ENCODE results near the gene AVEN.
"Not testable (repeated sequence)": the region's sequence is repeated elsewhere in the genome, so short reads cannot be mapped to it uniquely, and the experiment has no call there.

AVEN gene

DNA sequence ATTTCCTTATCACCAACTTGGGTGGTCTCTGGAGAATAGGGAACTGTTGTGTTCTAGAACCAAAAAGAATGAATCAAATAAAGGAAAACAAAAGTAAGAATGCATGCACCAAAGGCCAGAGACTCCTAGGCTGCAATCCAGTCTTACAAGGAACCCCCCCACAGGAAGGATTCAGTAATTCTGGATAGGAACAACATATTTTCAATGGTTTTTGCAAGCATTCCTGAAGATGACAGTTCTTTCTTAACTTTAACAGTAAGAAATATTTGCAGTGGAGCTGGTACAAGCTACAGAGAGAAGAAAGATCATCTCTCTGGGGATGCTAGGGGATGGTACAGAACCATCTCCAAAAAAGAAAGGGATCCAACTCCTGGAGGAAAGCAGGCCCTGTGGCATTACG is 186.9 kb downstream of the AVEN start:
- no peak for DNase-seq (ENCODE audit: low read depth in 2 of 2)

DNA sequence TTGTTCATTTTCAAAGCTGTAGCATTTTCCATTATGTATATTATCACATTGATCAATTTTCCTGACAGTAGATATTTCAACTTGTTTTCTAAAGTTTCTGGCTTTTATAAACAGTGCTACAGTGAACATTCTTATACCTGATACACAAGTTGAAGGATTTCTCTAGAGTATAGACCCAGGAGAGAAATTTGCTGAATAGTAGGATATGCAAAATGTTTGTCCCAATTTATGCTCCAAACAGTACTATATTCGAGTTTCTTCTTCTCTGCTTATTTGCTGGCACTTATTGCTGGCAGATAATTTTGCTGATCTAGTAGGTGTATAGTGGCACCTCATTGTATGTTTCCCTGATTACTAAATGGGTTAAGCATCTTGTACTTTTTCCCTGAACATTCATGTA is 187.9 kb downstream of the AVEN start:
- no peak for DNase-seq (ENCODE audit: low read depth in 2 of 2)

DNA sequence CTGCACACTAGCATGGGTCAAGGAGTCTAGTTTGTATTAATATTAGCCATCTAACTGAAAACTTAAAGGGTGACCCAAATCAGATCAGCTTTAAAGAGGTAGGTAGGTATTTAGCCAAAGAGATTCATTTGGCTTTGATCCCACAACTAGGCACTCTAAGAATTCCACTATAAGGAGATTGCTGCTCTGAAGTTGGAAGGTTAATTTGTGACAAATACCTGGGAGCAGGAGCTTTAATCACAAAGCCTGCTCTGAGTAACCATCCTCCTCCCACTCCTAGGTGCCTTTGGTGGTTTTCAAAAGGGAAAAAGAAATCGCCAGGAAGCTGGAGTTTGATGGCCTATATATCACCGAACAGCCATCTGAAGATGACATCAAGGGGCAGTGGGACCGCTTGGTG is 191.0 kb downstream of the AVEN start:
- no peak for DNase-seq (ENCODE audit: low read depth in 2 of 2)

DNA sequence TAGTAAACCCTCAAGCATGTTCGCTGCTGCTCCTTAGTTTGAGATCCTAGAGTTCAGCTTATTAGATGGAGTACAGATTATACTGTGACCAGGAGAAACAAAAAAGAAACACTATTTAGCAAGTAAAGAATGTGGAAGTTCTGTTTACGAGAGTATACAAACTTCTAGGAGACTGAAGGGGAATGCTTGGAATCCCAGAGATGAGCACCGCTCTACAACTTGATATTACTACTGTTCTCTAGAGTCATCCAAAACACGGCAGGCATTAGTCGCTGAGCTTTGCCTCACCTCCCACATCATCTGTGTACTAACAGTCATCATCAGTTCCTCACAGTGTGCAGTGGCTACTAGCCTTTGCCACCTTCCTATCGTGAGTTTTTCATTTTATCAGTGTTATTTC is 192.1 kb downstream of the AVEN start:
- no peak for DNase-seq (ENCODE audit: low read depth in 2 of 2)

DNA sequence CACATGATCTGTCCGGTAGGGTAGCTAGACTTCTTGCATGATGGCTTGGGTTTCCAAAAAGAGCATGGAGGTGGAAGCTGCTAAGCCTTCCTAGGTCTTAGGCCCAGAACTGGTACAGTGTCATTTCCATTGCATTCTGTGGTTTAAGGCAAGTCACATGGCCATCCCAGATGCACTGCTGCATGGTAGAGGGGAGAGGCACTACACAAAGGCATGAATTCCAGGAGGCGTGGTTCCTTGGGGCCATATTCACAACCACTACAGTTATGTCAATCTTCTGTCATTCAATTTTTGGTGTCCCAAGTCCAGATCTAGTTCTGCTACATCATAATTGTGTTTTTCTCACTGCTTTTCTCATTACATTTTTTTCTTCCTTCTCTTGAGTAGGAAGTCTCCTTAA is 192.9 kb downstream of the AVEN start:
- no peak for DNase-seq (ENCODE audit: low read depth in 2 of 2)

DNA sequence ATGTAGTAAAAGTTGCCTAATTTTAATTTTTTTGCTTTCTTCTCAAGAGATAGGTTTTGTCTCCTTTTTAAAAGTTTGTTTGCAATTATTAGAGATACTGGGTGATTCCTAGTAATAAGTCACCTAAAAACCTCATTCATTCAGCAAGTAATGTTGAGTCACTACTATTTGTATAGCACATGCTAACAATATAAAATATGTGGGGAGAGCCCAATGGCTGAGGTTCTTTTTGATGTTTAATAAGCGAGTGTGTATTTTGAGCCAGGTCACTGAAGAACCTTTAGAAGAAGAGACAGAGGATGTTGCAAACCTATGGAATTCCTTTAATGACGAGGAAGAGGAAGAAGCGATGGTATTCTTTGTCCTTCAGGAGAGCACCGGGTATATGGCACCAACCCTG is 194.4 kb downstream of the AVEN start:
- no peak for DNase-seq (ENCODE audit: low read depth in 2 of 2)

DNA sequence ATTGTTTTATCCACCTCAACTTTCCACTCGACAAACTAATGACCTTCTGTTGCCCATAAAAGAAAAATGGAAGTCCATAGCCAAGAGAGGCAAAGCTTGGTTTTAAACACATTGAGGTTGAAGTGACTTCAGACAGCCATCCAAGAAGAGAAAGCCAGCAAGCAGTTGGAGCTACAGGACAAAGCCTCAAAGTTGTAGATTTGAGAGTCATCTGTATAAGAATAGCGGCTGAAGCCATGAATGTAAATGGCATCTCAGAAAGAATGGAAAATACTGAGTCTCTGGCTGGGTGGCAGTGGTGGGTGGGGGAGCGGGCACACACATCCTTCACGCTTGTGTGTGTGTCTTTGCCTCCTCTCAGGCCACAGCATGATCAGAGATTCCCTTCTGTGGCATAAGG is 194.8 kb downstream of the AVEN start:
- no peak for DNase-seq (ENCODE audit: low read depth in 2 of 2)

DNA sequence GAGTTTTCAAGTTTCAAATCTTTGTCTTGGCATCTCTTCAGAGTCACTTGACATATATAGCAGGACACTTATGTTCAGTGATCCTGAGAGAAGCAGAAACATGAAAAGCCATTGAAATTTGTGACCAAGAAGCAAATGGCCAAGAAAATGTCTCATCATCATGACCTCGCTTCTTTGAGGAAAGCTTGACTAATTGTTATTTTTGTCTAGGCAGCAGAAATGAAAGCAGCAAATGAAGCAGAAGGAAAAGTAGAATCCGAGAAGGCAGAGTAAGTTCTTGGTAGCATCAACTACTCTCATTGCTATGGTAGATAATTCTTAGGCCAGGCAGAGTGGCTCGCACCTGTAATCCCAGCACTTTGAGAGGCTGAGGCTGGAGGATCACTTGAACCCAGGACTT is 198.4 kb downstream of the AVEN start:
- DNase-seq (ENCODE audit: low read depth in 2 of 2) = no peak

DNA sequence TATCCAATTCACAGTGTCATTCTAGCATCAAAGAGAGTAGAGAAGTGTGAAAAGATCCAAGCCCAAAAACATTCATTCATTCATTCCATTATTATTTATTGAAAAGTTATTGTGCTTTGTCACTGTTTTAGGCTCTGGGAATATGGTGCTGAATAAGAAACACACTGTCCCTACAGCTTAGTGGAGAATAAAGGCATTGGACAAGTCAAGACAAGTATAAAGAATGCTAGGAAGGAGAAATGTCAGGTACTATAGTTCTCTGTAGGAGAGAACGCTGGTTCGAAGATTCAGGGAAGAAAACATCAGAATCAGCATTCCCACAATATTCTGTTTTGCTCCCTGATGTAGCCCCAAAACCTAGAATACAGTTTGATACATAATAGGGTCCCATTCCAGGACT is 199.5 kb downstream of the AVEN start:
- no peak for DNase-seq (ENCODE audit: low read depth in 2 of 2)

DNA sequence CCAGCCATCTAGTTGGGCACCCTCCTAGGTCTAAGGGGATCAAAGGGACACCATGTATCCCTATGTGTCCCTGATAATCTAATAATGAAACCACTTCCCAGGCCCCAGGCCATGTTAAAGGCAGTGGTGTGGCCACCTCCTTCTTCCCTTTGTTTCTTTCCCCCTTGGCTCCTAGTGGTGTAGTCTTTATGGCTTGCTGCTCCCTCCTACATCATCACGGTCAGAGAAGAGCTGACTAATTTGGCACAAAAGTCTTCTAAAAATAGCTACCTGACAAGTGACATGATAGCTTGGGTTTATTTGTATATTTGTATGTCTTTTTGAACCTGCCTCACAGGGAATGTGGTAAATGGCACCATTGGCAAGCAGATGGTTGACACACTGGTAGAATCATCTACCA is 201.7 kb downstream of the AVEN start:
- DNase-seq (ENCODE audit: low read depth in 2 of 2) = no peak

DNA sequence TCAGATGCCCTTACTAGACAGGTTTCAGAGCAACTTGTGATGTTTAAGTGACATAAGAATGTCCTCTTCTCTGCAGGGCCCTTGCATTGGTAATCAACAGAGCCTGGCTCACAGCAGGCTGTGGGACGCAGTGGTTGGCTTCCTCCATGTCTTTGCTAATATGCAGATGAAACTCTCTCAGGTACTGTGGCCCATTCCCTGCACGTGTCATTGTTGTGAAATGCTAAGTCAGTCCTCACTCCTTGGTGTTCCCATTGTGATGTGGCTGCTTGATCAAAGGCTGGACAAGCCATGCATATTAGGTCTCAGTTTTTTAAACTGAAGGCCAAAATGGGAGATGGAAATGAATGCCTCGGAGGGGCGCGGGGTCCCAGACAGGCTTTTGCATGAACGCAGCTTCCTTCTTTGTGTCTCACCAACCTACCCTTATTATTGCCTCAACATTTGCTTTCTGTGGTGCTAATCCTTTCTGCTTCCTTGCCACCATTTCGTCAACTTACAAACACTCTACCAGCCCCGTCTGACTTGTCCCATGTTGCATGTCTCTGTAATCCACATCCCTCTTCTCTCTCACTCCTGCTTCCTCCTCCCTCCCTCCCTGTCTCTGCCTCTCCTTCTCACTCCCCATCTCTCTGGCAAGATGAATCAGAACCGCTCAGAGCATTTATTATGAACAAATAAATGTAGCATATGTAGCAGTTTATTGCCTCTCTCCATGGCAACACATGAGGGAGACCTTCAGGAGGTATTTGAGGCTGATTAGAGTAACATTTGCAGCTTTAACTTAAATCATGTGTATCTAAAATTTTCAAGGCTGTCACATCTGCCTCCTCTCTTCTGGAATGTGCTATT is 203.9 kb downstream of the AVEN start:
- no peak for DNase-seq (ENCODE audit: low read depth in 2 of 2)

DNA sequence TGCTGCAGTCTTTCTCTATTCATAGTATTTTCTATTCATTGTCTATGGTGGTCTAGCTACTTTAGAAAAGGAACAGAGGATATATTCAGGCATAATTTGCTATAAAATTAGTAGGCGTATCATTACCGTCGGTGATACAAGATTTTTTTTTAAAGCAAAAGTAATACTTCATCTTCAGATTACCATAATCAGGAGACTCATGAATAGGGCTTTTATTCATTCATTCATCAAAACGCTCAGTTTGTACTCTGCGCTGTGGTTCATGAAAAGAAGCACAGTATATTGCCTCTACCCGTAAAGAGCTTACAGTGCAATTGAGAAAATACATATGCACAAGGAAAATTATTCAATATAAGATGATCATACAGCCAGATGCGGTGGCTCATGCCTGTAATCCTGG is 207.4 kb downstream of the AVEN start:
- DNase-seq (ENCODE audit: low read depth in 2 of 2) = no peak

DNA sequence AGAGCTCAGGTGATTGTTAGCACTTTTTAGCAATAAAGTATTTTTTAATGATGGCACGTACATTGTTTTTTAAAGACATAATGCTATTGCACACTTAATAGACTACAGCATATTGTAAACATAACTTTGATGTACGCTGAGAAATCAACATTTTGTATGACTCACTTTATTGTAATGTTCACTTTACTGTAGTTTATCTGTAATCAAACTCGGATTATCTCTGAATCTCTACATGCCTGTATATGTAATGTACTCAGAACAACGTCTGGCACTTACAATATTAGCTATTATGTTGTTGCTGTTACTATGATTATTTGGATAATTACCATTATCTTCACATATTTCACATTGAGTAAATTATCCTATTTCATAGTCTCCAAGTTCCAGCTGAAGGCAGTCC is 208.7 kb downstream of the AVEN start:
- no peak for DNase-seq (ENCODE audit: low read depth in 2 of 2)

DNA sequence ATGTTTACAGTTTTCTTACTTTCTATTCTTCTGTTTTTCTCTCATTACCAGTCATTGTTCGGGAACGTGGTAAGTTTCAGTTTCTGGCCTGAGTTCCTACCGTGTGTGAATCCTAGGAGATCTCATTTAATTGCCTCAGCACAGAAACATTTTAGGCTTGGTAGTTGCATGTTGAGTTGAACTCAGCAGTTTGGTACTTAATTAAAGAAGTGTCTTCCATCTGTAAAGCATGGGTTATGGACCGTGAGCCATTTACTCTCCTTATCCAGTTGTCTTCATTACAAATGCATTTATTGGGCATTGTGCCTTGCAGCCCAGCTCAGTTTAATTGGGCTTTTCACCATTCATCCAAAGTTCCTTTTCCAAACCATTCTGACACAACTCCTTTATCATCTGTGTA is 212.8 kb downstream of the AVEN start:
- DNase-seq (ENCODE audit: low read depth in 2 of 2) = no peak

DNA sequence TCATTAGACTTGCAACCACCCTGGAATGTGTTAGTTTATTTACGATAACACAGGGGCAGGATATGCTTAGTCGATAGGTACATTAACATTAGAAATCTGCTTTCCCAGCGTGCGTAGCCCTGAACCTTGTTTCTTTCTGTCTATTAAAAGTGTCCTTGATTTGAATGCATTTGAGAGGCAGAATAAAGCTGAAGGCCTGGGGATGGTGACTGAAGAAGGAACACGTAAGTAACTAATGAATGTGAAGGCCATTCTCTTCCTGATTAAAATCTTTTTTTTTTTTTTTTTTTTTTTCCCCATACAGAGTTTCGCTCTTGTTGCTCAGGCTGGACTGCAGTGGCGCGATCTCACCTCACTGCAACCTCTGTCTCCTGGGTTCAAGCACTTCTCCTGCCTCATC is 213.6 kb downstream of the AVEN start:
- DNase-seq (ENCODE audit: low read depth in 2 of 2) = no peak

DNA sequence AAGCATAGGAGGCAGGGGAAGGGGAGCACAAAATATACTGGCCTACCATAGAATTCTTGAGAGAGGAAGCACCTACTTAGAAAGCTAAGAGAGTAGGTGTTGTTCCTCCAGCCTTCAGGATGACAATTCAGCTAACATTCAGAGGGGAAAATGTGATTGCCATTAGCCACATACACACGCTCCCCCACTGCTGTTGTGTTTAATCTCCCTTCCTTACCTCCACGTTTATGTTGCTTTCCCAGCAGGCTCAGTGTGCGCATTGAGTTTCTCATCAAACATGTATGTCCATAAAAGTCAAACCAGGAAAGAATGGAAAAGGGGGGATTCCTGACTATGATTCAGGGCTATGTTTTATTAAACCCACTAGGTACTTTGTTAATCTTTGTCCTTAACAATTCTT is 215.9 kb downstream of the AVEN start:
- DNase-seq (ENCODE audit: low read depth in 2 of 2) = no peak

DNA sequence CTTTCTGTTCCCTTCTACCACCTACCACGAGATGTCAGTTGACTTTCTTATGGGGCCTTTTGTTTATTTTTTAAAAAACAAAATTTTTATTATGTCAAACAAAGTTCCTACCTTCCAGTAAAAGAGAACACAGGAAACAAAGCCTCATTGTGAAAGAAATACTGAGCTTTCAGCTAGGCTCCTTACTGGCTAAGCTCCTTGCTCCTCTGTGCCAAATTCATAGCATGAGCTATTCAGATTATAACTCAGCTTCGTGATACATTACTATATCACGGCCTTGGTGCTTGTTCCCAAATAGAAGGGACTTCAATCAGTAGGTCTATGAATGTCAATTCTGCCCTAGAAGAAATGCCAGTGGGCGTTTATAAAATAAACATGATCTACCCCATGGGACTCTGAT is 216.5 kb downstream of the AVEN start:
- no peak for DNase-seq (ENCODE audit: low read depth in 2 of 2)

DNA sequence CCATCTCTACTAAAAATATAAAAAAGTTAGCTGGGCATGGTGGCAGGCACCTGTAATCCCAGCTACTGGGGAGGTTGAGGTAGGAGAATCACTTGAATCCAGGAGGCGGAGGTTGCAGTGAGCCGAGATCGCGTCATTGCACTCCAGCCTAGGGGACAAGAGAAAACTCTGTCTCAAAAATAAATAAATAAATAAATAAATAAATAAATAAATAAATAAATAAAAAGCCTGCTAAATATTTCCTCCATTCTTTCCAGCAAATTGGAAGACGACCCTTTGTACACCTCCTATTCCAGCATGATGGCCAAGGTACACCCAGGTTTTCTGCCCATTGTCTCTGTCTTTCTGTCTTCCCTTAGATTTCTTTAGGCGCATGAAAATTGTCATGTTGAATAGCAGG is 219.5 kb downstream of the AVEN start:
- DNase-seq (ENCODE audit: low read depth in 2 of 2) = not testable (repeated sequence)
